Measurements from ENCODE around the gene PTPRT.

The PTPRT gene

GRCh38 chr20:42043921-42044320 lies 1145.8 kb downstream of the PTPRT start:
- DNase-seq (ENCODE audit: low spot score), result no peak

GRCh38 chr20:42041000-42041565 lies 1148.6 kb downstream of the PTPRT start:
- no peak for DNase-seq (ENCODE audit: low spot score)

- no peak for DNase-seq (ENCODE audit: low spot score)
Observed at GRCh38 chr20:42027746-42028268, 1161.9 kb downstream of the PTPRT start.

- DNase-seq (ENCODE audit: low spot score), result no peak
Observed at GRCh38 chr20:42026599-42026998, 1163.1 kb downstream of the PTPRT start.

- DNase-seq (ENCODE audit: low spot score), result no peak
Observed at GRCh38 chr20:42024653-42025052, 1165.1 kb downstream of the PTPRT start.
